ENCODE results near the gene NMNAT2.

Gene NMNAT2

GRCh38 chr1:183365093-183365492 lies 53.1 kb downstream of the NMNAT2 start:
- no peak for DNase-seq (ENCODE audit: low read depth)

- peak; percentile 29 for DNase-seq (ENCODE audit: low read depth)
Measured at GRCh38 chr1:183363972-183364371, 54.2 kb downstream of the NMNAT2 start.

GRCh38 chr1:183361081-183361480 lies 57.1 kb downstream of the NMNAT2 start:
- no peak for DNase-seq (ENCODE audit: low read depth)

GRCh38 chr1:183360473-183360872 lies 57.7 kb downstream of the NMNAT2 start:
- no peak for DNase-seq (ENCODE audit: low read depth)

- DNase-seq (ENCODE audit: low read depth), result no peak
Measured at GRCh38 chr1:183356534-183357182, 61.5 kb downstream of the NMNAT2 start.

GRCh38 chr1:183355797-183356196 lies 62.4 kb downstream of the NMNAT2 start:
- no peak for DNase-seq (ENCODE audit: low read depth)

- DNase-seq (ENCODE audit: low read depth), result no peak
Measured at GRCh38 chr1:183355181-183355580, 63.0 kb downstream of the NMNAT2 start.

- DNase-seq (ENCODE audit: low read depth), result no peak
Measured at GRCh38 chr1:183353597-183353996, 64.6 kb downstream of the NMNAT2 start.

GRCh38 chr1:183349201-183349711 lies 68.9 kb downstream of the NMNAT2 start:
- peak; percentile 14 for DNase-seq (ENCODE audit: low read depth)

GRCh38 chr1:183346276-183346732 lies 71.9 kb downstream of the NMNAT2 start:
- DNase-seq (ENCODE audit: low read depth), result no peak

GRCh38 chr1:183339556-183340167 lies 78.5 kb downstream of the NMNAT2 start:
- no peak for DNase-seq (ENCODE audit: low read depth)

- DNase-seq (ENCODE audit: low read depth), result no peak
Measured at GRCh38 chr1:183331091-183331742, 87.0 kb downstream of the NMNAT2 start.

- DNase-seq (ENCODE audit: low read depth), result no peak
Measured at GRCh38 chr1:183330335-183330734, 87.8 kb downstream of the NMNAT2 start.

- peak; percentile 15 for DNase-seq (ENCODE audit: low read depth)
Measured at GRCh38 chr1:183328371-183328770, 89.8 kb downstream of the NMNAT2 start.

- DNase-seq (ENCODE audit: low read depth), result no peak
Measured at GRCh38 chr1:183327434-183328290, 90.5 kb downstream of the NMNAT2 start.

GRCh38 chr1:183323849-183324683 lies 94.1 kb downstream of the NMNAT2 start:
- no peak for DNase-seq (ENCODE audit: low read depth)

- no peak for DNase-seq (ENCODE audit: low read depth)
Measured at GRCh38 chr1:183319606-183320005, 98.6 kb downstream of the NMNAT2 start.

- DNase-seq (ENCODE audit: low read depth), result peak; percentile 63
Measured at GRCh38 chr1:183319051-183319450, 99.1 kb downstream of the NMNAT2 start.

- peak; percentile 87 for DNase-seq (ENCODE audit: low read depth)
Measured at GRCh38 chr1:183318433-183318832, 99.7 kb downstream of the NMNAT2 start.

GRCh38 chr1:183315991-183316758 lies 102.0 kb downstream of the NMNAT2 start:
- DNase-seq (ENCODE audit: low read depth), result no peak
